ENCODE results near the gene RBM38.

- TF ChIP-seq CTCF (IDR thresholded peaks at IDR 0.05), result no peak
- TF ChIP-seq POLR2A (IDR thresholded peaks at IDR 0.05), result no peak
Measured at GRCh38 chr20:57410398-57410920, 19.3 kb downstream of the RBM38 start.

Data from adrenal gland (tissue), 5 donors.